SK-N-SH (cell line): ENCODE results near the gene OGDH. TPM values are rescaled to one million over a fixed set of nuclear protein-coding genes. Genes with fewer than 3 reads are reported as not detected.

Experiments
- CTCF ChIA-PET: fragments of 300-600, 350-600 bp; formaldehyde crosslinking; extraction: SDS; loops from one replicate; lab custom pipeline; 2021; lab: Yijun Ruan, JAX
- POLR2A ChIA-PET: fragments of 350-600 bp; sonication (Branson Sonifier 250); formaldehyde crosslinking; extraction: SDS; loops from one replicate; lab custom pipeline; 2020; ENCODE audit warnings: antibody characterized with exemption, inconsistent platforms; lab: Yijun Ruan, JAX
- DNase-seq: peaks from one replicate; pipeline ENCODE4 v3.0.0; 2012
- H2AFZ ChIP-seq: fragments of 200-600 bp; sonication (generic); 2 replicates; pipeline ENCODE4 v1.8.1; 2016; ENCODE audit warnings: antibody characterized with exemption, mild to moderate bottlenecking, low read depth
- H3F3A ChIP-seq: fragments of 200-600 bp; sonication (generic); replicated peaks from 2 replicates; pipeline ENCODE3; 2016; ENCODE audit warnings: antibody characterized with exemption, mild to moderate bottlenecking; ENCODE audit not compliant: insufficient read depth
- H3K27ac ChIP-seq, 2 experiments: fragments of 200-500 bp in 1 of 2; fragments of 200-600 bp in 1 of 2; sonication (Bioruptor generic) in 1 of 2; sonication (generic), shearing (Covaris generic) in 1 of 2; 2 replicates each; pipeline versions ENCODE4 v1.5.1 to v1.6.1; 2014 to 2016; ENCODE audit warnings: low read depth in 2 of 2, inconsistent platforms in 1 of 2, low read length in 1 of 2, mild to moderate bottlenecking in 1 of 2, mixed read lengths in 1 of 2
- H3K27me3 ChIP-seq: fragments of 200-600 bp; sonication (generic), shearing (Covaris generic); 2 replicates; pipeline ENCODE4 v1.6.1; 2016; ENCODE audit warnings: mixed run types; ENCODE audit not compliant: insufficient read depth
- H3K36me3 ChIP-seq, 2 experiments: fragments of 200-500 bp in 1 of 2; fragments of 200-600 bp in 1 of 2; sonication (Bioruptor generic) in 1 of 2; sonication (generic) in 1 of 2; replicated peaks in 1 of 2; 2 replicates each; pipeline versions ENCODE3 to v1.5.1; 2014 to 2016; ENCODE audit warnings: low read length in 1 of 2, mild to moderate bottlenecking in 1 of 2; ENCODE audit not compliant: insufficient read depth in 2 of 2, control insufficient read depth in 1 of 2
- H3K4me1 ChIP-seq, 2 experiments: fragments of 200-500 bp in 1 of 2; fragments of 200-600 bp in 1 of 2; sonication (Bioruptor generic) in 1 of 2; sonication (generic), shearing (Covaris generic) in 1 of 2; 2 replicates each; pipeline versions ENCODE4 v1.5.1 to v1.6.1; 2014 to 2016; ENCODE audit warnings: low read depth in 1 of 2, low read length in 1 of 2, mixed run types in 1 of 2; ENCODE audit not compliant: insufficient read depth in 2 of 2, control insufficient read depth in 1 of 2
- H3K4me2 ChIP-seq: fragments of 200-600 bp; sonication (generic), shearing (Covaris generic); 2 replicates; pipeline ENCODE4 v1.6.1; 2017; ENCODE audit warnings: mixed run types
- H3K4me3 ChIP-seq, 2 experiments: fragments of 200-500 bp in 1 of 2; fragments of 200-600 bp in 1 of 2; sonication (Bioruptor generic) in 1 of 2; sonication (generic), shearing (Covaris generic) in 1 of 2; 2 replicates each; pipeline versions ENCODE4 v1.5.1 to v1.8.1; 2014 to 2016; ENCODE audit warnings: low read depth in 2 of 2, inconsistent platforms in 1 of 2, low read length in 1 of 2, mild to moderate bottlenecking in 1 of 2, mixed read lengths in 1 of 2, moderate library complexity in 1 of 2
- H3K79me2 ChIP-seq: fragments of 200-600 bp; sonication (generic); 2 replicates; pipeline ENCODE4 v1.8.1; 2017; ENCODE audit warnings: mild to moderate bottlenecking; ENCODE audit not compliant: insufficient read depth
- H3K9ac ChIP-seq: fragments of 200-600 bp; sonication (generic); 2 replicates; pipeline ENCODE4 v1.6.1; 2017; ENCODE audit warnings: mixed run types
- H3K9me2 ChIP-seq: fragments of 200-600 bp; sonication (generic); 2 replicates; pipeline ENCODE4 v1.6.1; 2017; ENCODE audit warnings: mixed run types
- H3K9me3 ChIP-seq: fragments of 200-600 bp; sonication (generic); 2 replicates; pipeline ENCODE4 v1.6.1; 2017; ENCODE audit warnings: mixed run types, mild to moderate bottlenecking, moderate library complexity
- H4K20me1 ChIP-seq: fragments of 200-600 bp; sonication (generic); 2 replicates; pipeline ENCODE4 v1.6.1; 2017; ENCODE audit warnings: mild to moderate bottlenecking, mixed run types; ENCODE audit not compliant: insufficient read depth
- ELF1 ChIP-seq: IDR thresholded peaks from 2 replicates; pipeline ENCODE4 v1.4.0; 2012
- REST ChIP-seq: IDR thresholded peaks from 2 replicates; pipeline ENCODE4 v1.6.1; 2012; ENCODE audit warnings: mild to moderate bottlenecking, low read depth, low read length, moderate library complexity
- TAF1 ChIP-seq: IDR thresholded peaks from 2 replicates; pipeline ENCODE4 v1.6.1; 2012; ENCODE audit warnings: low read depth, mild to moderate bottlenecking, low read length, moderate library complexity, borderline replicate concordance
- YY1 ChIP-seq: IDR thresholded peaks from 2 replicates; pipeline ENCODE4 v1.4.0; 2012; ENCODE audit warnings: low read depth, mild to moderate bottlenecking
- WGBS: methylation state at CpG from one replicate; pipeline ENCODE4 v1.1.6; 2017; ENCODE audit warnings: low lambda C conversion rate; 5-methylcytosine and 5-hydroxymethylcytosine counted together
- polyA plus RNA-seq, 3 experiments: library from polyadenylated mRNA; depleted of rRNA; stranded (reverse); fragments of >200 nt; gene quantifications; 2 replicates each; pipeline ENCODE4 v1.2.3, GENCODE V29; 2012
- TF ChIP-seq, protein P1 (sequence below): IDR thresholded peaks from 2 replicates; pipeline ENCODE4; 2012
- TF ChIP-seq, protein P2 (sequence below): IDR thresholded peaks from 2 replicates; pipeline ENCODE4 v1.4.0; 2012; ENCODE audit warnings: low read depth, borderline replicate concordance

OGDH gene
- polyA plus RNA-seq, 1 of the 3 experiments (the other 2 are of a cell fraction): 69.4 TPM

DNA sequence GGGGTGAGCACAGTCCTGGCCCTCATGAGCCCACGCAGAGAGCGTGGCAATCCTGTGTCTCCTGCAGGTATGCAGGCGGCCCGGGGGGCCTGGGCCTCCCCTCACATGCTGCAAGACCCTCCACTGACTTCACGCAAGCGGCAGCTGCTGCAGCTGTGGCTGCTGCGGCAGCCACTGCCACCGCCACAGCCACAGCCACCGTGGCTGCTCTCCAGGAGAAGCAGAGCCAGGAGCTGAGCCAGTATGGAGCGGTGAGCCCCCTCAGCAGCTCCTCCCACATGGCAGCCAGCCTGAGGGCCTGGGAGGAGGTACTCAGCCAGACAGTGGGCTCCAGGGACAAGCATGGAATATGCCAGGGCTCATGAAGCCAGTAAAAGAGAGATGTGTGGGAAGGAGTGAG is 150.9 kb downstream of the OGDH start:
- Histone ChIP-seq H3K4me3 (no peak overlapping the region), H3K9me2 (no peaks in the 10 kb centered on the region), H3K27me3 (no peaks in the 10 kb centered on the region), H3K4me2 (no peak overlapping the region), H3K27ac (no peak overlapping the region), H3K79me2 (peaks cover 34% of the 10 kb centered on the region), H2AFZ (no peak overlapping the region), H3K36me3 (peaks cover 34 to 47% of the 10 kb centered on the region in 2 experiments), H3K4me1 (peaks cover 0 to 29% of the 10 kb centered on the region in 2 experiments; a peak in 1 of 4 replicates), H3K9ac (no peak overlapping the region), H4K20me1 (peaks cover 15% of the 10 kb centered on the region; the same call in 1 of the 2 replicates), H3K9me3 (no peaks in the 10 kb centered on the region), H3F3A (no peaks in the 10 kb centered on the region)
- TF ChIP-seq YY1 (no peak), REST (no peak), ELF1 (no peak), TAF1 (no peak)
- TF ChIP-seq, protein P1, sequence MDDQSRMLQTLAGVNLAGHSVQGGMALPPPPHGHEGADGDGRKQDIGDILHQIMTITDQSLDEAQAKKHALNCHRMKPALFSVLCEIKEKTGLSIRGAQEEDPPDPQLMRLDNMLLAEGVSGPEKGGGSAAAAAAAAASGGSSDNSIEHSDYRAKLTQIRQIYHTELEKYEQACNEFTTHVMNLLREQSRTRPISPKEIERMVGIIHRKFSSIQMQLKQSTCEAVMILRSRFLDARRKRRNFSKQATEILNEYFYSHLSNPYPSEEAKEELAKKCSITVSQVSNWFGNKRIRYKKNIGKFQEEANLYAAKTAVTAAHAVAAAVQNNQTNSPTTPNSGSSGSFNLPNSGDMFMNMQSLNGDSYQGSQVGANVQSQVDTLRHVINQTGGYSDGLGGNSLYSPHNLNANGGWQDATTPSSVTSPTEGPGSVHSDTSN: no peak
- POLR2A ChIA-PET: no interaction called here
- WGBS: 100% methylated on average over 5 of the region's 10 CpGs
- CTCF ChIA-PET: no interaction called here
- peak; percentile 45 for DNase-seq

GRCh38 chr7:44757739-44758138 is 151.3 kb downstream of the OGDH start:
- Histone ChIP-seq H3K79me2 (peaks cover 30% of the 10 kb centered on the region), H3K9ac (no peak overlapping the region), H3K27ac (no peak overlapping the region), H3K36me3 (peaks cover 30 to 52% of the 10 kb centered on the region in 2 experiments), H3K9me3 (no peaks in the 10 kb centered on the region), H2AFZ (no peak overlapping the region), H3F3A (no peaks in the 10 kb centered on the region), H3K4me3 (no peak overlapping the region), H3K27me3 (no peaks in the 10 kb centered on the region), H3K4me2 (no peak overlapping the region), H4K20me1 (peaks cover 15% of the 10 kb centered on the region; the same call in 1 of the 2 replicates), H3K9me2 (no peaks in the 10 kb centered on the region), H3K4me1 (peaks cover 0 to 33% of the 10 kb centered on the region in 2 experiments; a peak in 1 of 4 replicates)
- ChIA-PET CTCF (interaction anchor here (1.4 kb wide), 1 partner anchor 10 kb away, joined by 3 read pairs; no protein-coding TSS in a partner anchor), POLR2A (no interaction called here)
- 90% methylated on average over 4 of the region's 7 CpGs for WGBS
- TF ChIP-seq REST: no peak
- TF ChIP-seq, protein P2, sequence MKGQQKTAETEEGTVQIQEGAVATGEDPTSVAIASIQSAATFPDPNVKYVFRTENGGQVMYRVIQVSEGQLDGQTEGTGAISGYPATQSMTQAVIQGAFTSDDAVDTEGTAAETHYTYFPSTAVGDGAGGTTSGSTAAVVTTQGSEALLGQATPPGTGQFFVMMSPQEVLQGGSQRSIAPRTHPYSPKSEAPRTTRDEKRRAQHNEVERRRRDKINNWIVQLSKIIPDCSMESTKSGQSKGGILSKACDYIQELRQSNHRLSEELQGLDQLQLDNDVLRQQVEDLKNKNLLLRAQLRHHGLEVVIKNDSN: no peak
- no peak for DNase-seq

Other genes with a start within 250 kb of the OGDH start
- 66.0 and 83.1 TPM in 2 replicates for gene NUDCD3, start 116.0 kb upstream of the OGDH start, polyA plus RNA-seq (2012; rRNA removed)
- 0.03 TPM in 1 of 2 replicates, not detected in the other for gene NPC1L1, start 65.3 kb upstream of the OGDH start, polyA plus RNA-seq (2012; rRNA removed)
- gene DDX56, start 32.7 kb upstream of the OGDH start, polyA plus RNA-seq (2012; rRNA removed): 97.1 and 126 TPM in 2 replicates
- gene TMED4, start 24.4 kb upstream of the OGDH start, polyA plus RNA-seq (2012; rRNA removed): 145 and 192 TPM in 2 replicates
- gene ZMIZ2, start 142.2 kb downstream of the OGDH start, polyA plus RNA-seq (2012; rRNA removed): 17.8 and 18.1 TPM in 2 replicates
- gene PPIA, start 190.1 kb downstream of the OGDH start, polyA plus RNA-seq (2012; rRNA removed): 6,239 and 6,267 TPM in 2 replicates
- 207 and 389 TPM in 2 replicates for gene H2AZ2, start 241.5 kb downstream of the OGDH start, polyA plus RNA-seq (2012; rRNA removed)